ENCODE results near the gene CAPG.

Gene CAPG

GRCh38 chr2:85409845-85410583, at the start of gene CAPG:
CAPG (minus strand) TSS chr2:85410366; CDS start chr2:85402145, 8,221 bp downstream.
- peak within 1 kb of the TSS; percentile 67 to 68 for H3K27ac ChIP-seq
- peak in 1 of 2 donors; percentile 66 for DNase-seq
- TF ChIP-seq CTCF (IDR thresholded peaks at IDR 0.05): no peak
- peaks cover 0 to 44% (median 36%) of the 10 kb centered on the region in 4 donors for H3K4me1 ChIP-seq
- intact Hi-C loops (cut with DNase I; ENCODE audit: low total_unique reads): no loop called here
- no peaks in the 10 kb centered on the region for H3K27me3 ChIP-seq
- H3K36me3 ChIP-seq: no peaks in the 10 kb centered on the region
- H3K4me3 ChIP-seq: peak within 1 kb of the TSS; percentile 27 to 39
- H3K9me3 ChIP-seq: no peaks in the 10 kb centered on the region

- TF ChIP-seq CTCF (IDR thresholded peaks at IDR 0.05): no peak
- no peak for DNase-seq
- Histone ChIP-seq H3K27me3 (no peaks in the 10 kb centered on the region), H3K27ac (no peak overlapping the region), H3K4me3 (no peak overlapping the region), H3K9me3 (no peaks in the 10 kb centered on the region), H3K4me1 (no peaks in the 10 kb centered on the region), H3K36me3 (no peaks in the 10 kb centered on the region)
- intact Hi-C loops (cut with DNase I; ENCODE audit: low total_unique reads): no loop called here
Observed at GRCh38 chr2:85459771-85460170, 49.6 kb upstream of the CAPG start.

GRCh38 chr2:85458601-85459563, 48.7 kb upstream of the CAPG start:
- Histone ChIP-seq H3K9me3 (no peaks in the 10 kb centered on the region), H3K4me1 (no peaks in the 10 kb centered on the region), H3K27me3 (no peaks in the 10 kb centered on the region), H3K36me3 (no peaks in the 10 kb centered on the region), H3K4me3 (no peak overlapping the region), H3K27ac (no peak overlapping the region)
- intact Hi-C loops (cut with DNase I; ENCODE audit: low total_unique reads): no loop called here
- TF ChIP-seq CTCF (IDR thresholded peaks at IDR 0.05): no peak
- DNase-seq: no peak

DNA sequence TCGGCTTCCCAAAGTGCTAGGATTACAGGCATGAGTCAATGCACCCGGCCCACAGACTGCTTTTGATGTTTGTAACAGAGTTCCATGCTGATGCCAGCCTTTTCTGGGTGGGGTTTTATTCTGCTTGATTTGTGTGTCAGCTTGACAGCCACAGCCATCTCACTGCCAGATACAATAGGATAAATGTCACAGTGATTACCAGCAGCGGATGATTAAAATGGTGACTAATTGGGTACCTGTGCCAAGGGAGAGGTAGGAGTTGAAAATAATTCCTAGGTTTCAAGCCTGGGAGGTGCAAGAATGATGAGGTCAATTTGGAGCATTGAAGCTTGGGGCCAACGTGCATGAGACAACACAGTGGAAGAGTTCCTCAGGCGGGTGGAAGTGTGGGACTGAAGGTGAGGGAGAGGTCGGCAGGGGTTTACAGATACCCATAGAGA, 47.7 kb upstream of the CAPG start:
- H3K36me3 ChIP-seq: no peaks in the 10 kb centered on the region
- no peak for TF ChIP-seq CTCF (IDR thresholded peaks at IDR 0.05)
- no peaks in the 10 kb centered on the region for H3K4me1 ChIP-seq
- no peak overlapping the region for H3K4me3 ChIP-seq
- no peak for DNase-seq
- no peaks in the 10 kb centered on the region for H3K9me3 ChIP-seq
- no peak overlapping the region for H3K27ac ChIP-seq
- intact Hi-C loops (cut with DNase I; ENCODE audit: low total_unique reads): no loop called here
- H3K27me3 ChIP-seq: no peaks in the 10 kb centered on the region

- DNase-seq: no peak
- Histone ChIP-seq H3K27ac (no peak overlapping the region), H3K36me3 (no peaks in the 10 kb centered on the region), H3K27me3 (no peaks in the 10 kb centered on the region), H3K9me3 (no peaks in the 10 kb centered on the region), H3K4me3 (no peak overlapping the region), H3K4me1 (no peaks in the 10 kb centered on the region)
- TF ChIP-seq CTCF (IDR thresholded peaks at IDR 0.05): no peak
- intact Hi-C loops (cut with DNase I; ENCODE audit: low total_unique reads): no loop called here
Observed at GRCh38 chr2:85457043-85457442, 46.9 kb upstream of the CAPG start.
